ENCODE results near the gene PSME2. TPM values are rescaled to one million over a fixed set of nuclear protein-coding genes. Genes with fewer than 3 reads are reported as not detected.

The PSME2 gene
- total RNA-seq, 1 experiment from 2014 or later = 126 TPM

DNA sequence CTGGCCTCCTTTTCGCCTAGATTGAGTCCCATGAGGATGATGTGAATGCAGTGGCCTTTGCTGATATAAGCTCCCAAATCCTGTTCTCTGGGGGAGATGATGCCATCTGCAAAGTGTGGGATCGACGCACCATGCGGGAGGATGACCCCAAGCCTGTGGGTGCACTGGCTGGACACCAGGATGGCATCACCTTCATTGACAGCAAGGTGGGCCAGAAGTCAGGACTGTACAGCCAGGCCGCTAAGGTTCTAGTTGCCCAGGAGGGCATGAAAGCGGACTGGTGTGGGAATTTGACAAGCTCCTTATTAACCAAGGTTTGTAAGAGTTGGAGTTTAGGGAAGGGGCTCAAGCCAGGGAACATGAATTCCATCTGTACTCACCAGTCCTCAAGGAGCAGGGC lies 26.7 kb downstream of the PSME2 start:
- H3K4me1 ChIP-seq (ENCODE audit: insufficient read depth, low read length) = no peaks in the 10 kb centered on the region
- H3K18ac ChIP-seq (ENCODE audit: insufficient read length, low read depth, low read length) = no peak overlapping the region
- Mint-ChIP-seq H3K9me3 (no peaks in the 10 kb centered on the region; a peak in 1 of 5 replicates), H3K4me1 (peaks cover 12 to 15% of the 10 kb centered on the region in 2 experiments), H3K27ac (no peak overlapping the region), H3K27me3 (ENCODE audit: low read depth) (peaks cover 3% of the 10 kb centered on the region; the same call in 1 of the 2 replicates), H3K36me3 (ENCODE audit: insufficient read depth in 1 of 3, low read depth in 3 of 3) (peaks cover 24 to 76% (median 74%) of the 10 kb centered on the region in 3 experiments; a peak in 6 of 7 replicates), H3K4me3 (no peak overlapping the region)
- H3K4me2 ChIP-seq (ENCODE audit: insufficient read depth, insufficient read length, low read length) = no peak overlapping the region
- H2BK5ac ChIP-seq (ENCODE audit: insufficient read length, low read length) = no peak overlapping the region
- H3K9me3 ChIP-seq (ENCODE audit: control insufficient read depth, low read depth, low read length) = no peaks in the 10 kb centered on the region
- H3K23ac ChIP-seq (ENCODE audit: insufficient read length, low read depth, low read length) = no peak overlapping the region
- no peak overlapping the region for H4K91ac ChIP-seq (ENCODE audit: insufficient read length, low read depth, low read length)
- no peak overlapping the region for H4K8ac ChIP-seq (replicated peaks; ENCODE audit: insufficient read length, low read depth, low read length)
- H3K79me2 ChIP-seq (ENCODE audit: insufficient read depth, low read length) = no peaks in the 10 kb centered on the region
- no peaks in the 10 kb centered on the region for H3K79me1 ChIP-seq (ENCODE audit: insufficient read depth, low read depth, low read length, poor library complexity, severe bottlenecking)
- DNase-seq = no peak
- H3K14ac ChIP-seq (ENCODE audit: insufficient read depth, low read length) = no peak overlapping the region
- no peak overlapping the region for H3K9ac ChIP-seq (ENCODE audit: extremely low read depth, insufficient read length, low read length)
- no peak overlapping the region for H2BK120ac ChIP-seq (ENCODE audit: low read depth, low read length, poor library complexity, severe bottlenecking)
- no peak overlapping the region for H3T11ph ChIP-seq (ENCODE audit: low read length)
- no peak overlapping the region for H3K4ac ChIP-seq (ENCODE audit: low read depth, low read length)
- TF ChIP-seq, protein P1, sequence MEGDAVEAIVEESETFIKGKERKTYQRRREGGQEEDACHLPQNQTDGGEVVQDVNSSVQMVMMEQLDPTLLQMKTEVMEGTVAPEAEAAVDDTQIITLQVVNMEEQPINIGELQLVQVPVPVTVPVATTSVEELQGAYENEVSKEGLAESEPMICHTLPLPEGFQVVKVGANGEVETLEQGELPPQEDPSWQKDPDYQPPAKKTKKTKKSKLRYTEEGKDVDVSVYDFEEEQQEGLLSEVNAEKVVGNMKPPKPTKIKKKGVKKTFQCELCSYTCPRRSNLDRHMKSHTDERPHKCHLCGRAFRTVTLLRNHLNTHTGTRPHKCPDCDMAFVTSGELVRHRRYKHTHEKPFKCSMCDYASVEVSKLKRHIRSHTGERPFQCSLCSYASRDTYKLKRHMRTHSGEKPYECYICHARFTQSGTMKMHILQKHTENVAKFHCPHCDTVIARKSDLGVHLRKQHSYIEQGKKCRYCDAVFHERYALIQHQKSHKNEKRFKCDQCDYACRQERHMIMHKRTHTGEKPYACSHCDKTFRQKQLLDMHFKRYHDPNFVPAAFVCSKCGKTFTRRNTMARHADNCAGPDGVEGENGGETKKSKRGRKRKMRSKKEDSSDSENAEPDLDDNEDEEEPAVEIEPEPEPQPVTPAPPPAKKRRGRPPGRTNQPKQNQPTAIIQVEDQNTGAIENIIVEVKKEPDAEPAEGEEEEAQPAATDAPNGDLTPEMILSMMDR (conservative IDR thresholded peaks at IDR 0.05) = no peak
- H2AK5ac ChIP-seq (ENCODE audit: insufficient read length, low read length) = no peak overlapping the region
- H4K20me1 ChIP-seq (ENCODE audit: control insufficient read depth, insufficient read depth, insufficient read length) = no peaks in the 10 kb centered on the region
- H2BK20ac ChIP-seq (ENCODE audit: low read depth, low read length, poor library complexity, severe bottlenecking) = no peak overlapping the region
- H2BK15ac ChIP-seq (ENCODE audit: low read depth, low read length) = no peak overlapping the region
- H3K23me2 ChIP-seq (ENCODE audit: insufficient read length, low read depth, low read length, poor library complexity, severe bottlenecking) = peaks cover 4% of the 10 kb centered on the region
- no peak overlapping the region for H4K5ac ChIP-seq (ENCODE audit: insufficient read length, low read depth, low read length)
- WGBS (ENCODE audit: extremely low coverage, insufficient read length, low lambda C conversion rate) = no CpG with 5 or more reads among the region's 6 CpGs
- no peak overlapping the region for H3K27ac ChIP-seq (ENCODE audit: insufficient read length, low read depth, low read length)
- H3K56ac ChIP-seq (ENCODE audit: insufficient read length, low read depth, low read length) = no peak overlapping the region
- H3K27me3 ChIP-seq (ENCODE audit: insufficient read depth, low read length) = no peaks in the 10 kb centered on the region
- H2AFZ ChIP-seq (ENCODE audit: low read length) = no peak overlapping the region
- no peak overlapping the region for H2BK12ac ChIP-seq (ENCODE audit: insufficient read length, low read depth, low read length)
